K562 (cell line): ENCODE measurements around the gene DNAJB12. TPM values are rescaled to one million over a fixed set of nuclear protein-coding genes. Genes with fewer than 3 reads are reported as not detected.

Experiments used
- CAMTA2 ChIP-seq: fragments of 250-450 bp; sonication (Bioruptor Pico); conservative IDR thresholded peaks from 2 replicates; pipeline ENCODE4 v1.5.1; 2022
- CEBPG ChIP-seq, 3 experiments: fragments of 200-800 bp in 1 of 3; sonication (Bioruptor generic) in 1 of 3; sonication (generic) in 1 of 3; formaldehyde crosslinking in 1 of 3; IDR thresholded peaks in 2 of 3; conservative IDR thresholded peaks in 1 of 3; 2 replicates each; pipeline versions ENCODE4 v1.6.1 to v1.8.0; 2016 to 2022; ENCODE audit warnings: missing compliant biosample characterization in 2 of 3, missing genetic modification characterization in 2 of 3, mild to moderate bottlenecking in 1 of 3, missing genetic modification reagents in 1 of 3
- CHD4 ChIP-seq: fragments of 200-600 bp; sonication (generic); IDR thresholded peaks from 3 replicates; pipeline ENCODE4 v1.6.1; 2012; ENCODE audit warnings: low read depth, mild to moderate bottlenecking, mixed read lengths, low read length, inconsistent platforms; ENCODE audit not compliant: insufficient read depth, insufficient replicate concordance, poor library complexity, severe bottlenecking
- KLF6 ChIP-seq: fragments of 250-450 bp; sonication (Bioruptor Pico); IDR thresholded peaks from 2 replicates; pipeline ENCODE4 v1.4.0; 2020; ENCODE audit warnings: mild to moderate bottlenecking, moderate library complexity, borderline replicate concordance
- NR2C2 ChIP-seq, 2 experiments: fragments of 200-800 bp in 1 of 2; sonication (Bioruptor generic) in 1 of 2; sonication (generic) in 1 of 2; formaldehyde crosslinking in 1 of 2; IDR thresholded peaks; 2 replicates each; pipeline versions ENCODE4 v1.6.1 to v1.8.0; 2016 to 2022; ENCODE audit warnings: mild to moderate bottlenecking in 1 of 2, missing compliant biosample characterization in 1 of 2, missing genetic modification characterization in 1 of 2, missing genetic modification reagents in 1 of 2
- POLR3A ChIP-seq: IDR thresholded peaks from 2 replicates; pipeline ENCODE4 v1.6.1; 2011; ENCODE audit warnings: borderline replicate concordance, mild to moderate bottlenecking, moderate library complexity; ENCODE audit not compliant: insufficient read length, insufficient read depth; ENCODE audit errors: extremely low read depth
- PRMT5 ChIP-seq: sonication (generic); formaldehyde crosslinking; IDR thresholded peaks from 2 replicates; pipeline ENCODE4 v1.5.0; 2020; ENCODE audit warnings: missing genetic modification reagents
- TEAD4 ChIP-seq, 2 experiments: sonication (generic) in 1 of 2; formaldehyde crosslinking in 1 of 2; IDR thresholded peaks; 2 replicates each; pipeline versions ENCODE4 v1.6.1 to v1.8.0; 2012 to 2022; ENCODE audit warnings: borderline replicate concordance in 1 of 2, inconsistent platforms in 1 of 2, low read length in 1 of 2, mild to moderate bottlenecking in 1 of 2, missing genetic modification reagents in 1 of 2
- ZNF644 ChIP-seq: fragments of 200-800 bp; sonication (Bioruptor generic); IDR thresholded peaks from 2 replicates; pipeline ENCODE4 v1.6.1; 2016; ENCODE audit warnings: low read depth, missing genetic modification characterization, missing compliant biosample characterization
- polyA plus RNA-seq, 8 experiments: library from polyadenylated mRNA; depleted of rRNA in 4 of 8; stranded (reverse) in 5 of 8; unstranded in 3 of 8; fragments of >200 nt; fragmentation: Nextera tagmentation in 2 of 8; fragmentation: Illumina TruSeq in 1 of 8; extraction: Ambion mirVana in 2 of 8; extraction: Trizol in 1 of 8; gene quantifications; 2 replicates each; pipeline versions ENCODE4 v1.2.1 to v1.2.3, GENCODE V29; 2011 to 2014; ENCODE audit warnings: inconsistent platforms in 1 of 8, missing spikeins in 1 of 8
- total RNA-seq, 7 experiments: library from RNA; depleted of rRNA in 6 of 7; stranded (reverse); fragments of >200 nt in 6 of 7; fragmentation: Illumina TruSeq in 2 of 7; extraction: Trizol in 2 of 7; gene quantifications; 2 replicates each; pipeline versions ENCODE4 v1.2.1 to v1.2.3, GENCODE V29; 2011 to 2021; ENCODE audit warnings: low replicate concordance in 1 of 7
- TF ChIP-seq, protein P1 (sequence below): sonication (generic); formaldehyde crosslinking; IDR thresholded peaks from 2 replicates; pipeline ENCODE4 v1.8.1; 2023; ENCODE audit warnings: mild to moderate bottlenecking, missing genetic modification reagents, moderate library complexity
- TF ChIP-seq, protein P2 (sequence below): sonication (generic); formaldehyde crosslinking; IDR thresholded peaks from 2 replicates; pipeline ENCODE4 v1.9.0; 2022; ENCODE audit warnings: mild to moderate bottlenecking, missing genetic modification reagents
- TF ChIP-seq, protein P3 (sequence below): sonication (generic); formaldehyde crosslinking; IDR thresholded peaks from 2 replicates; pipeline ENCODE4 v1.8.1; 2023; ENCODE audit warnings: mild to moderate bottlenecking, missing genetic modification reagents
- TF ChIP-seq, protein P4 (sequence below), 2 experiments: fragments of 450-650 bp; conservative IDR thresholded peaks; 2 replicates each; pipeline ENCODE4 v1.6.1; 2017; ENCODE audit warnings: mild to moderate bottlenecking in 2 of 2, moderate library complexity in 2 of 2
- TF ChIP-seq, protein P5 (sequence below): fragments of 250-450 bp; sonication (Bioruptor Pico); IDR thresholded peaks from 2 replicates; pipeline ENCODE4 v1.5.1; 2021; ENCODE audit warnings: mild to moderate bottlenecking
- TF ChIP-seq, protein P6 (sequence below), 2 experiments: IDR thresholded peaks; 2 replicates each; pipeline ENCODE4 v1.6.1; 2012; ENCODE audit warnings: improper control_type of control experiment in 2 of 2, low read depth in 2 of 2, low read length in 2 of 2, borderline replicate concordance in 1 of 2

Gene DNAJB12
- total and polyA plus RNA-seq, 9 of the 15 experiments (the other 6 are each of a cell fraction or from before 2014, with no cell fraction given): 3.5 to 31.5 (median 20.3) TPM

DNA sequence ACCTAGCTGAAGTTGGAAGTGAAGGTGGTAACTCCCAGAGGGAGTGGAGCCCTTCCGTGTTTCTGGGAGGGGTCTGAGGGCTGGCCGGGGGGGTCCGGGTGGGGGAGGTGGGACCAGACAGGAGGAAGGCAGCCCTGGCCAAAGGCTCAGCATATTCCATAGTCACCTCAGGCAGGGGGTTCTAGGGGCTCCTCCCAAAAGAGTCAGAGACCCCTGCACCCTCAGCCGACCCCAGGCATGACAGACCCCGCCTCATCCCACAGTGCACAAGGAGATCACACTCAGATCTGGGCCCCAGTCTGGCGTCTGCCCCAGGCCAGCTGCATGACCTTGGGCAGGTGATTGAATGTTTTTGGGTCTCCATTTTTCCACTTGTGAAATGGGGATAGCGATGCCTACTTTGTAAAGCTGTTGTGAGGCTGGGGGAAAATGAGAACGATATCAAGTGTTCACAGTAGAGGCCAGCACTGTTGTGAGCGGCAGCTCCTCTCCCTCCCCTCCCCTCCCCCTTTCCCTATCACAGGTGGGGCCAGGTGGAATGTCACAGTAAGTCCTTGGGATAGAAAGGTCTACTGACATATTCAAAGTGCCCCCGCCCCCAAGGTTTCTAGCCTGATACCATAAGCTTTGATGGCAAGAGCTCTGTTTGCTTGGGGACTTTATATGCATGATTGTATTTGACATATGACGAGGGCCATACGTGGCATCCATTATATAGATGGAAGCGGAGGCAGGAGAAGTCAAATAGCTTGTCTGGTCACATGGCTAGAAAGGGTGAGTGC lies 33.3 kb downstream of the DNAJB12 start (continued):
- no peak for TF ChIP-seq CEBPG (CRISPR knock-in tag; IDR thresholded peaks at IDR 0.05)
- TF ChIP-seq CEBPG (tag; conservative IDR thresholded peaks at IDR 0.05 in 1 of 2, IDR thresholded peaks at IDR 0.05 in 1 of 2): no peak
- TF ChIP-seq, protein P1, sequence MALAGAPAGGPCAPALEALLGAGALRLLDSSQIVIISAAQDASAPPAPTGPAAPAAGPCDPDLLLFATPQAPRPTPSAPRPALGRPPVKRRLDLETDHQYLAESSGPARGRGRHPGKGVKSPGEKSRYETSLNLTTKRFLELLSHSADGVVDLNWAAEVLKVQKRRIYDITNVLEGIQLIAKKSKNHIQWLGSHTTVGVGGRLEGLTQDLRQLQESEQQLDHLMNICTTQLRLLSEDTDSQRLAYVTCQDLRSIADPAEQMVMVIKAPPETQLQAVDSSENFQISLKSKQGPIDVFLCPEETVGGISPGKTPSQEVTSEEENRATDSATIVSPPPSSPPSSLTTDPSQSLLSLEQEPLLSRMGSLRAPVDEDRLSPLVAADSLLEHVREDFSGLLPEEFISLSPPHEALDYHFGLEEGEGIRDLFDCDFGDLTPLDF (CRISPR knock-in tag): no peak
- TF ChIP-seq CAMTA2 (CRISPR knock-in tag): no peak
- no peak for TF ChIP-seq NR2C2 (CRISPR knock-in tag; IDR thresholded peaks at IDR 0.05)
- peak; percentile 84 for TF ChIP-seq NR2C2 (tag; IDR thresholded peaks at IDR 0.05)
- no peak for TF ChIP-seq POLR3A
- TF ChIP-seq, protein P2, sequence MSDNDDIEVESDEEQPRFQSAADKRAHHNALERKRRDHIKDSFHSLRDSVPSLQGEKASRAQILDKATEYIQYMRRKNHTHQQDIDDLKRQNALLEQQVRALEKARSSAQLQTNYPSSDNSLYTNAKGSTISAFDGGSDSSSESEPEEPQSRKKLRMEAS (CRISPR knock-in tag): no peak
- no peak for TF ChIP-seq ZNF644
- no peak for TF ChIP-seq PRMT5 (CRISPR knock-in tag)
- TF ChIP-seq, protein P3, sequence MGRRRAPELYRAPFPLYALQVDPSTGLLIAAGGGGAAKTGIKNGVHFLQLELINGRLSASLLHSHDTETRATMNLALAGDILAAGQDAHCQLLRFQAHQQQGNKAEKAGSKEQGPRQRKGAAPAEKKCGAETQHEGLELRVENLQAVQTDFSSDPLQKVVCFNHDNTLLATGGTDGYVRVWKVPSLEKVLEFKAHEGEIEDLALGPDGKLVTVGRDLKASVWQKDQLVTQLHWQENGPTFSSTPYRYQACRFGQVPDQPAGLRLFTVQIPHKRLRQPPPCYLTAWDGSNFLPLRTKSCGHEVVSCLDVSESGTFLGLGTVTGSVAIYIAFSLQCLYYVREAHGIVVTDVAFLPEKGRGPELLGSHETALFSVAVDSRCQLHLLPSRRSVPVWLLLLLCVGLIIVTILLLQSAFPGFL (CRISPR knock-in tag): no peak
- TF ChIP-seq, protein P4, sequence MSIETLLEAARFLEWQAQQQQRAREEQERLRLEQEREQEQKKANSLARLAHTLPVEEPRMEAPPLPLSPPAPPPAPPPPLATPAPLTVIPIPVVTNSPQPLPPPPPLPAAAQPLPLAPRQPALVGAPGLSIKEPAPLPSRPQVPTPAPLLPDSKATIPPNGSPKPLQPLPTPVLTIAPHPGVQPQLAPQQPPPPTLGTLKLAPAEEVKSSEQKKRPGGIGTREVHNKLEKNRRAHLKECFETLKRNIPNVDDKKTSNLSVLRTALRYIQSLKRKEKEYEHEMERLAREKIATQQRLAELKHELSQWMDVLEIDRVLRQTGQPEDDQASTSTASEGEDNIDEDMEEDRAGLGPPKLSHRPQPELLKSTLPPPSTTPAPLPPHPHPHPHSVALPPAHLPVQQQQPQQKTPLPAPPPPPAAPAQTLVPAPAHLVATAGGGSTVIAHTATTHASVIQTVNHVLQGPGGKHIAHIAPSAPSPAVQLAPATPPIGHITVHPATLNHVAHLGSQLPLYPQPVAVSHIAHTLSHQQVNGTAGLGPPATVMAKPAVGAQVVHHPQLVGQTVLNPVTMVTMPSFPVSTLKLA (conservative IDR thresholded peaks at IDR 0.05): no peak
- TF ChIP-seq, protein P5, sequence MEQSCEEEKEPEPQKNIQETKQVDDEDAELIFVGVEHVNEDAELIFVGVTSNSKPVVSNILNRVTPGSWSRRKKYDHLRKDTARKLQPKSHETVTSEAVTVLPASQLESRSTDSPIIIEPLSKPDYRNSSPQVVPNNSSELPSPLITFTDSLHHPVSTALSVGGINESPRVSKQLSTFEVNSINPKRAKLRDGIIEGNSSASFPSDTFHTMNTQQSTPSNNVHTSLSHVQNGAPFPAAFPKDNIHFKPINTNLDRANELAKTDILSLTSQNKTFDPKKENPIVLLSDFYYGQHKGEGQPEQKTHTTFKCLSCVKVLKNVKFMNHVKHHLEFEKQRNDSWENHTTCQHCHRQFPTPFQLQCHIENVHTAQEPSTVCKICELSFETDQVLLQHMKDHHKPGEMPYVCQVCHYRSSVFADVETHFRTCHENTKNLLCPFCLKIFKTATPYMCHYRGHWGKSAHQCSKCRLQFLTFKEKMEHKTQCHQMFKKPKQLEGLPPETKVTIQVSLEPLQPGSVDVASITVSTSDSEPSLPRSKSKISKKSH (CRISPR knock-in tag): no peak
- no peak for TF ChIP-seq CHD4
- TF ChIP-seq TEAD4 (IDR thresholded peaks at IDR 0.05; ENCODE audit: low read length): no peak; the same call in 1 of the 2 replicates
- TF ChIP-seq TEAD4 (CRISPR knock-in tag; IDR thresholded peaks at IDR 0.05; ENCODE audit: borderline replicate concordance): no peak
- TF ChIP-seq, protein P6, sequence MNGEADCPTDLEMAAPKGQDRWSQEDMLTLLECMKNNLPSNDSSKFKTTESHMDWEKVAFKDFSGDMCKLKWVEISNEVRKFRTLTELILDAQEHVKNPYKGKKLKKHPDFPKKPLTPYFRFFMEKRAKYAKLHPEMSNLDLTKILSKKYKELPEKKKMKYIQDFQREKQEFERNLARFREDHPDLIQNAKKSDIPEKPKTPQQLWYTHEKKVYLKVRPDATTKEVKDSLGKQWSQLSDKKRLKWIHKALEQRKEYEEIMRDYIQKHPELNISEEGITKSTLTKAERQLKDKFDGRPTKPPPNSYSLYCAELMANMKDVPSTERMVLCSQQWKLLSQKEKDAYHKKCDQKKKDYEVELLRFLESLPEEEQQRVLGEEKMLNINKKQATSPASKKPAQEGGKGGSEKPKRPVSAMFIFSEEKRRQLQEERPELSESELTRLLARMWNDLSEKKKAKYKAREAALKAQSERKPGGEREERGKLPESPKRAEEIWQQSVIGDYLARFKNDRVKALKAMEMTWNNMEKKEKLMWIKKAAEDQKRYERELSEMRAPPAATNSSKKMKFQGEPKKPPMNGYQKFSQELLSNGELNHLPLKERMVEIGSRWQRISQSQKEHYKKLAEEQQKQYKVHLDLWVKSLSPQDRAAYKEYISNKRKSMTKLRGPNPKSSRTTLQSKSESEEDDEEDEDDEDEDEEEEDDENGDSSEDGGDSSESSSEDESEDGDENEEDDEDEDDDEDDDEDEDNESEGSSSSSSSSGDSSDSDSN (IDR thresholded peaks at IDR 0.05; ENCODE audit: borderline replicate concordance in 1 of 2, low read depth in 2 of 2, low read length in 2 of 2): no peak
- peak; percentile 53; the same call in 1 of the 2 replicates for TF ChIP-seq KLF6
